NCI-H146 treated with DMSO at 0.1 percent for 48 hours (cell line): ENCODE measurements around the gene APOBEC3A.
"Not testable (repeated sequence)": the region's sequence is repeated elsewhere in the genome, so short reads cannot be mapped to it uniquely, and the experiment has no call there.

ENCODE experiments used
- DNase-seq: peaks from one replicate; lab custom pipeline; 2025; ENCODE audit not compliant: unreplicated experiment; lab: John Stamatoyannopoulos, UW

APOBEC3A gene

DNA sequence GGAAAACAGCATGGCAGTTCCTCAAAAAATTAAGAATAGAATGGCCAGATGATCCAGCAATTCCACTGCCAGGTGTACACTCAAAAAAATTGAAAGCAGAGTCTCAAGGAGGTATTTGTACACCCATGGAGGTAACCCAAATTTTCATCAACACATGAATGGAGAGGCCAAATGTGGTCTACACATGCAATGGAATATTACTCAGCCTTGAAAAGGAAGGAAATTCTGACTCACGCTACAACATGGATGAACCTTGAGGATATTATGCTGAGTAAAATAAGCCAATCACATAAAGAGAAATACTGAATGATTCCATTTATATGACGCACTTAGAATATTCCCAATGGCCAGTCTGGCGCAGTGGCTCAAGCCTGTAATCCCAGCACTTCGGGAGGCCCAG is 19.9 kb downstream of the APOBEC3A start:
- not testable (repeated sequence) for DNase-seq

DNA sequence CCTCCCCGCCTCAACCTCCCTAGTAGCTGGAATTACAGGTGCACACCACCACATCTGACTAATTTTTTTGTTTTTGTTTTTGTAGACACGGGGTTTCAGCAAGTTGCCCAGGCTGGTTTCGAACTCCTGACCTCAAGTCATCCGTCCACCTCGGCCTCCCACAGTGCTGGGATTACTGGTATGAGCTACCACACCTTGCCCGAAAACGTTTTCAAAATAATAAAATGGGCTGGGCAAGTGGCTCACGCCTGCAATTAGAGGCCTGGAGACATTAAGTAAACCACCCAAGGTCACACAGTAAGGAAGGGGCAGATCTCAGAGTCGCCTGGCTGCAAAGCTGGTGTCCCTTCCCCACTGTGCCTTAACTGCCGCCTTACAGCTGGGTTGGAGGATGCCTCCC is 23.2 kb downstream of the APOBEC3A start:
- DNase-seq, result not testable (repeated sequence)

DNA sequence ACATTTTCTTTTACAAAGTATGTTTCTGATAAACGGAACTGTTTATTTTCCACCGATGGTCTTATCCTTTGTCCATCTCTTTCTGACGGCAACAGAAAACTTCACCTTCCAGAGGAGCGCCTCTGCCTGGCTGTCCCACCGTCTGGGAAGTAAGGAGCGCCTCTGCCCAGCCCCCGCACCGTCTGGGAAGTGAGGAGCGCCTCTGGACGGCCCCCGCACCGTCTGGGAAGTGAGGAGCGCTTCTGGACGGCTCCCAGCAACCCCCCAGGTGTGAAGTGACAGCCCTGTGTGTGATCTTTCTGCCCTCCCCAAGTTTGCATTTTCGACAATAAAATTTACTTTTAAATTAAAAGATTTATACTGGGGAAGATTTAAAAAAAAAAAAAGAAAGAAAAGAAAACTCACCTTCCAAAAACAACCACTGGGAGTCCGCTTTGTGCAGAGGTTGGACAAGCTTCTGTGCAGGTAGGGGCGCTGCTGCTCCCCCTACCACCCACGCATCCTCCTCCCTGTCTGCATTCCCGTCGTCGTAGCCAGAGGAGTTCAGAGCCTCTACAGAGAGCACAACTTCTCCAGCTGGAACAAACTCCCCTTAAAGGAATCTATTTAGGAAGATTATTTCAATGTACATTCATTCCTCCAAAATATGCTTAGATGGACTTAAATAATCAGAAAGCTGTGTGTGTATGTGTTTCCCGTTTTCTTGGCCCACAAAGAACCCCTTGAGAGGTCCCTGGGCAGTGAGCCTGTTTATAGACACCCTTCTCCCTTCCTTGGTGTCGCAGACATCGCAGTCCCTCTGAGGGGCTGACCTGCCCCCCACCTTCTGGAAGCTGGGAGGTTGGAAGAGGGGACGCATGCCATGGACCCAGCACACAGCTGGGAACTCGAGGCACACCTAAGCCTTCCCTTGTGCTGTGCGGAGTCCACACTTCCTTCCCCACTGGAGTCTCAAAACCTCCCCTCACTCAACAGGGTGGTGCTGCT is 23.9 kb downstream of the APOBEC3A start:
- no peak for DNase-seq

DNA sequence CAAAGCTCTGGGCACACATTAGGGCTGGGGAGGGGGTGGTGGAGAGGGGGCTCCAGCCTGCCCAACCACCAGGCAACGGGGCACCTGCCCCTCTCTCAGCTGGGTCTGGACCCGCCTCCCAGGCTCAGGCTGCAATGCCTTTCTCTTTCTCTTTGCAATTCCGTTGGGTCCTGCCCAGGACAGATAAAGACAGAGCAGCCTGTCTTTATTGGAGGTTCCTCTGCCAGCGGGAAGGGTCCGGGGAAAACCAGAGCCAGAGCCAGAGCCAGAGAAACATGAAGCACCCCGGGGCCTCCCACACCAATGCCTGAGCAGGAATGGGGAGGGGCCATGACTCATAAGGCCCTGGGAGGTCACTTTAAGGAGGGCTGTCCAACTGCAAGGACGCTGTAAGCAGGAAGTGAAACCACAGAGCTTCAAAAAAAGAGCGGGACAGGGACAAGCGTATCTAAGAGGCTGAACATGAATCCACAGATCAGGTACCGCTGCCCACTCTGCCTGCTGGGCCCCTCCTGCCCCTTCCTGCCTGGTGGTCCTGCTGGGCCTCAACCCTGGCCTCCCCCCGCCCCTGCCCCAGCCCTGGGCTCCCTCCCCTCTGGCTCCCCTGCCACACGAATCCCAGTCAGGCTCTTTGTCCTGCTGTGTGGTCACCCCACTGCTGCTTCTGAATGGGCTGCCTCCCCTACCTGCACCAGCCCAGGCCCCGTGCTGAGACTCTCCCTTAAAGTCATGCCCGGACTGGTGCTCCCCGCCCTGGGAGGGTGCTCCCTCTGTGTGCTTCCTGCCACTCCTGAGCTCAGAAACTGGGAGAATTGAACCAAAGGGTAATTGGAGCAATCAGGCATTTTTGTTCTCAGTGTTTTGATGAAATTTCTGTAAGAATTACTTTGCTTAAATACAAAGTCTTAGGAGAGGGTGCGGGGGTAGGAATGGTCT is 24.9 kb downstream of the APOBEC3A start, which contains the start of gene APOBEC3B:
Gene APOBEC3B (plus strand): TSS at position 356 of the 936 bp plus-strand sequence. CDS start 107 bp downstream, at position 463.
- DNase-seq, result peak; percentile 28

DNA sequence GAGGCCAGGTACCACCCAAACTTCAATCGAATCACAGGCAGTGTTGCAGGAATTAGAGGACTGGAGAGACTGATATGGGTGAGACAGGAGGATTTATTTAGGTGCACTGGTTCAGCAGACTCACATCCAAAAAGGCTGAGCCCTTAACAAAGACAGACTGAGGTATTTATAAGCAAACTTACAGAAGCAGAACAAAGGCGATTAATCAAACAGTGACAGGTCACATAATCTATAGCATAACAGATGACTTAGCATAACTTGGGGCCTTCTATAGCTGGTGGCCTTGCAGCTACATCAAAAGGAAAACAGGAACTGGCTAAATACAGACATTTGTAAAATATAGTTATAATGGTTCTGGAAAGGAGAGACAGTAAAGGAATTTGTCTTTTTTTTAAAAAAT is 26.8 kb downstream of the APOBEC3A start:
- DNase-seq, result no peak

DNA sequence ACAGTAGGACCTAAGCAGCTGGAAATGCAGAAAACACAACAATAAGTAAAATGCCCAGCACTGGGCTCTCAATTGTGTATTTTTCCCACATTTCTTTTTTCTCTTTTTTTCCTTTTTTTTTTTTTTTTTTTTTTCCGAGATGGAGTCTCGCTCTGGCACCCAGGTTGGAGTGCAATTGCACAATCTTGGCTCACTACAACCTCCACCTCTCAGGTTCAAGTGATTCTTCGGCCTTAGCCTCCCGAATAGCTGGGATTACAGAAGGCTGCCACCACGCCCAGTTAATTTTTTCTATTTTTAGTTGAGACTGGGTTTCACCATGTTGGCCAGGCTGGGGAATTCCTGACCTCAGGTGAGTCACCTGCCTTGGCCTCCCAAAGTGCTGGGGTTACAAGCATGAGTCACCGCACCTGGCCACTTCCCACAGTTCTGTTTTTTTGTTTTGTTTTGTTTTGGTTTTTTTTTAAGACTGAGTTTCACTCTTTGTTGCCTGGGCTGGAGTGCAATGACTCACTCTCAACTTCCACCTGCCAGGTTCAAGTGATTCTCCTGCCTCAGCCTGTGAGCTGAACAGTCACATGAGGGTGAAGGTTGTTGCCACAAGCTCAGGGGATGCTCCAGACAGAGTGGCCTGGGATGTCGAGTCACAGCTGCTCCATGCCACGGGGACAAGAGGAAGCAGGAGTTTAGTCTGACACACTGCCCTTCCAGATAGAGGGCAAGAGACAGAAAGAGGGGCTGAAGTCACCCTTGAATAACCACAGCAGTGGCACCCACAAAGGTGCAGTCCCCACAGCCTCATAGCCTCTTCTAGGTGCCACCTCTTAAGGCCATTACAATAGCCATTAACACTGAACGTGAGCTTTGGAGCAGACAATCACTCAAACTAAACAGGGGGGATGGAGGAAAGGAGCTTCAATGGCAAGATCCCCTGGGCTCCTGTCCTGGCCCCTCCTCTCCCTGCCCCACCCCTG is 27.7 kb downstream of the APOBEC3A start:
- DNase-seq, result peak; percentile 1

DNA sequence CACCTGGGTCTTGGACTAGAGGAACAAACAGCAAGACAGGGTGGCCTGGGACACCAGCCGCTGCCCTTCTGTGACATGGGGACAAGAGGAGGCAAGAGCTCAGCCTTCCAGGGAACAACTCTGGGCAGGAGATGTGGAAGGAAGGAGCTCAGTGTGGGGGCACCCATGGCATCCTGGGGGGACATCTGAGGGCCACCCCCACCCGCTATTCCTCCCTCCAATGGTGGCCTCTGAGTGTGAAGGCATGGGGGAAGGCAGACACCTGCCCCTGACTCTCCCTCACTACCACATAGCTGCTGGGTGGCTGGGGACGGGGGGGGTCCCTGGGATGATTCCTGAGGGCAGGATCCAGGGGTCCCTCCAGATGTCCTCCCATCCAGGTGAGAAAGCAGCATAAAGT is 29.2 kb downstream of the APOBEC3A start:
- DNase-seq, result no peak

DNA sequence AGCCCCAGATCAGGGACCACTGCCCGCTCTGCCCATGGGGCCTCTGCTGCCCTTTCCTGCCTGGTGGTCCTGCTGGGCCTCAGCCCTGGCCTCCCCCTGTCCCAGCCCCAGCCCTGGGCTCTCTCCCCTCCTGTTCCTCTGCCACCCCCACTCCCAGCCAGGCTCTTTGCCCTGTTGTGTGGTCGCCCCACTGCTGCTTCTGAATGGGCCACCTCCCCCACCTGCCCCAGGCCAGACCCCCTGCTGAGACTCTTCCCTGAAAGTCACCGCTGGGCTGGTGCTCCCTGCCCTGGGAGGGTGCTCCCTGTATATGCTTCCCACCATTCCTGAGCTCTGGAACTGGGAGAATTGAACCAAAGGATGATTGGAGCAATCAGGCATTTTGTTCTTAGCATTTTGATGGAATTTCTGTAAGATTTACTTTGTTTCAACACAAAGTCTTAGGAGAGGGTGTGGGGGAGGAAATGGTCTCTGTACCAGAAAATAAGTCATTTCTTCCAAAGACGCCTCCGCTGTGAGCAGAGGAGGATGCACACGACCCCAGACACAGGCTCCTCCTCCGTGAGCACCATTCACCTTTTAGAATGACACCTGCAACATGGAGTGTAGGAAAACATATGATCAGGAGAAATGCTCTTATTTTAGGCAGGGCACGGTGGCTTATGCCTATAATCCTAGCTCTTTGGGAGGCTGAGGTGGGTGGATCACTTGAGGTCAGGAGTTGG is 29.9 kb downstream of the APOBEC3A start:
- no peak for DNase-seq

DNA sequence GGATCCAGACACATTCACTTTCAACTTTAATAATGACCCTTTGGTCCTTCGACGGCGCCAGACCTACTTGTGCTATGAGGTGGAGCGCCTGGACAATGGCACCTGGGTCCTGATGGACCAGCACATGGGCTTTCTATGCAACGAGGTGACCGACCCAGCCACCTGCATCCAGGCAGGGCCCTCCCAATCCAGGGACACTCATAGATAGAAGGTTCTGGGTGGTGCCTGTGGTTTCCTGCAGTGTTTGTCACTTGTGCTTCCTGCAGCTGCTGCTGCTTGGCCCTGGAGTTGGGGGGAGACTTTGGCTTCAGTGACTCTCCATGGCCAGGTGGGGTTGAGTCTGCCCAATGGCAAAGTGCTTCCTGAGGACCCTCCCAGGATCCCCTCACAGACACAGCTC is 32.1 kb downstream of the APOBEC3A start:
- no peak for DNase-seq

DNA sequence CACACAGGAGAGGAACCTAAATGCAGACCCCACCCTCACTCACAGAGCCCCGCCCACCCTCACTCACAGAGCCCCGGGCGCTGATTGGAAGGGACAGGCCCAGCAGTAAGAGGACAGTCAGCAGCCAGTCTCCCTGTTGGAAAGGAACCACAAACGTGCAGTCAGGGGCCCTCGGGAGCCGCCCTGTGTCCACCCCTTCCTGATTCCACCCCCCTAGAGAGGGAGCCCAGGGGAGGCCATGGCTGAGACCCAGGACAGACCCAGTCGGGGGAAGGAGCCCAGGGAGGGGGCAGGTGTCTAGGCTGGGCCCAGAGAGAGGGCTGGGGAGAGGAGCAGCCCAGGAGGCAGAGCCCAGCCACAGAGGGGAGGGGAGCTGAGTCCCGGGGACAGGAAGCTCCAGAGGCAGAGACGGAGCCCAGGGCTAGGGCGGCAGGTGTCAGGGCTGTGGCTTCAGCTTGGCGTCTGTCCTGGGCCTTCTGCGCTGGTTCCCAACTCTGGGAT is 35.5 kb downstream of the APOBEC3A start:
- not testable (repeated sequence) for DNase-seq

DNA sequence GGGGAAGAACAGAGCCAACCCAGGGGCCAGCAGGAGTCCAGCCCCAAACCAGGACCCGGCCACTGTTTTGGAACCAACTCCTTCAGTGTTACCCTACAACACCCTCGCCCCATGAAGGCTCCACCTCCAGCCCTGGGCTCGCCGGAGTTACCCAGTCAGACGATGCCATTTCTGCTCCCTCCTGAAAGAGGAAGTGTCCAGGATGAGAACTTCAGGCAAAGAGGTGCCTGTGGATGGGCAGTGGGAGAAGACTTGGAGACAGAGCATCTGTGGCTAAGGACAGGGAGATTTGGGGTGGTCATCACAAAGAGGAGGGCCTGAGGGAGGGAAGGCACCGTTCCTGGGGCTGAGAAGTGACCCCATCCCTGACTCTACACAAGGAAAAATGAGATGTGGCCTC is 38.7 kb downstream of the APOBEC3A start:
- no peak for DNase-seq

DNA sequence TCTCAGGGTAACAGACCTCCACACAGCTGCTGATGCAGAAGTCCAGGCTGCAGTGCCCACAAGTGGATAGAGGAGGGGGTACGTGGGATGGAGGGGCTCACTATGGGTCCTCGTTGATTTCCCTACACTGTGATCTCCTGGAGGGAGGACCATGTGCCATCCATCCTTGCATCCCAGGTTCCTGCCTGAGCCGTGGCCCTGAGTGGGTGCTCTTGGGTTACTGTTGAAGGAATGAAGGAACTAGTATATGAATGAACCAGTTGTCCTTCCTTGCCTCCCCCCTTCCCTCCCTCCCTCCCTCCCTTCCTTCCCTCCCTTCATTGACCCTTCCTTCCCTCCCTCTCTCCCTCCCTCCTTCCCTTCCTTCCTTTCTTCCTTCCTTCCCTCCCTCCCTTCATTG is 40.1 kb downstream of the APOBEC3A start:
- no peak for DNase-seq

DNA sequence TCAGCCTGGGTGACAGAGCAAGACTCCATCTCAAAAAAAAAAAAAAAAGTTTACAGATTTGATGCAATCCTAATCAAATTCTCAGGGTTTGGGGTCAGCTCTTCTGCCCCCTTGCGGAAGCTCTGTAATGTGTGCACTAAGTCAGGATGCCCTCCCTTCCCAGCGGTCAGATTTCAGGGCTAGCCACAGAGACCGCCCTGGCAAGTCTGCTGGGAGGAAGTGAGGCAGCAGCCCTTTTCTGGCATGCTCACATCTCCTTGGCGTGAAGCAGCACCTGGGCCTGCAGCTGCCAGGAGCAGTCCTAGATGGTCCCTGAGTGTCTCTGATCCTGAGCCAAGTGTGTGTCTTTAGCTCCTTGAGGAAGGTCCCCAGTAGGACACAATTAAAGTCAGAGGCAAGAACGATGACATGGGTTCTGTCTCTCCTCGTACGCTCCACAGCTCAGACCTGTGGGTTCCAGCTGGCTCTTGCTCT is 45.8 kb downstream of the APOBEC3A start:
- DNase-seq, result peak; percentile 58

DNA sequence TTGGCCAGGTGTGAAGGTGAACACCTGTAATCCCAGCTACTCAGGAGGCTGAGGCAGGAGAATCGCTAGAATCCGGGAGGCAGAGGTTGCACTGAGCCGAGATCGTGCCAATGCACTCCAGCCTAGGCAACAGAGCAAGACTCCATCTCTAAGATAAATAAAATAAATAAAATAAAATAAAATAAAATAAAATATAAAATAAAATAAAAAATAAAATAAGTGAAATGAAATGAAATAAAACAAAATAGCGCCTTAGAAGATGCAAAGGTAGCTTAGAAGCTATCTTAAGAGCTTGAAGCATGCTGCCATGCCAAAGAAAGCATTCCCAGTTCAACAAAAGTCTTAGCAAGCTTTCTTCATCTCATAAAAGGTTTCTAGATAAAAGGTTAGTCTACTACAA is 49.8 kb downstream of the APOBEC3A start:
- no peak for DNase-seq

DNA sequence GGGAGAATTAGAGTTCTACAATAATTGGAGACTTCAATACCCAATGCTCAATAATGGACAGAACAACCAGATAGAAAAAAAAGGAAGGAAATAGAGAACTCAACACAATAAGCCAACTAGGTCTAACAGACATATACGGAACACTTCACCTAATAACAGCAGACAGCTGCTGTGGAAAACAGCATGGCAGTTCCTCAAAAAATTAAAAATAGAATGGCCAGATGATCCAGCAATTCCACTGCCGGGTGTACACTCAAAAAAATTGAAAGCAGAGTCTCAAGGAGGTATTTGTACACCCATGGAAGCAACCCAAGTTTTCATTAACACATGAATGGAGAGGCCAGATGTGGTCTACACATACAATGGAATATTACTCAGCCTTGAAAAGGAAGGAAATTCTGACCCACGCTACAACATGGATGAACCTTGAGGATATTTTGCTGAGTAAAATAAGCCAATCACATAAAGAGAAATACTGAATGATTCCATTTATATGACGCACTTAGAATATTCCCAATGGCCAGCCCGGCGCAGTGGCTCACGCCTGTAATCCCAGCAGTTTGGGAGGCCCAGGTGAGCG is 51.0 kb downstream of the APOBEC3A start:
- not testable (repeated sequence) for DNase-seq

DNA sequence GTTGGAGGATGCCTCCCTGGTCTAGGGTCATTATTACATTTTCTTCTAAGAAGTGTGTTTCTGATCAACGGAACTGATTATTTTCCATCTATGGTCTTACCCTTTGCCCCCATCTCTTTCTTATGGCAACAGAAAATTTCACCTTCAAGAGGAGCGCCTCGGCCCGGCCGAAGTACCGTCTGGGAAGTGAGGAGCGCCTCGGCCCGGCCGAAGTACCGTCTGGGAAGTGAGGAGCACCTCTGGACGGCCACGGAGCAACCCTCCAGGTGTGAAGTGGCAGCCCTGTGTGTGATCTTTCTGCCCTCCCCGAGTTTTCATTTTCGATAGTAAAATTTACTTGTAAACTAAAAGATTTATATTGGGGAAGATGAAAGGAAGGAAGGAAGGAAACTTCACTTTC is 53.5 kb downstream of the APOBEC3A start:
- no peak for DNase-seq
